GM18867 (cell line): ENCODE results near the gene KCNK5.

ENCODE experiments used
- ATAC-seq: cut with Tn5 transposase; IDR thresholded peaks from one replicate; pipeline ENCODE4 v1.9.1; 2021; ENCODE audit warnings: mild to moderate bottlenecking, moderate library complexity; ENCODE audit not compliant: unreplicated experiment

KCNK5 gene

GRCh38 chr6:39199231-39199940 lies 29.9 kb downstream of the KCNK5 start:
- ATAC-seq: no peak

- no peak for ATAC-seq
Observed at GRCh38 chr6:39198528-39198927, 30.7 kb downstream of the KCNK5 start.

- ATAC-seq: no peak
Observed at GRCh38 chr6:39197922-39198500, 31.3 kb downstream of the KCNK5 start.

GRCh38 chr6:39197521-39197920 lies 31.8 kb downstream of the KCNK5 start:
- ATAC-seq: no peak

GRCh38 chr6:39196673-39197091 lies 32.6 kb downstream of the KCNK5 start:
- no peak for ATAC-seq

GRCh38 chr6:39195792-39196385 lies 33.4 kb downstream of the KCNK5 start:
- ATAC-seq: no peak

GRCh38 chr6:39194466-39194865 lies 34.8 kb downstream of the KCNK5 start:
- no peak for ATAC-seq

GRCh38 chr6:39193201-39193791 lies 36.0 kb downstream of the KCNK5 start:
- ATAC-seq: no peak

- no peak for ATAC-seq
Observed at GRCh38 chr6:39192736-39193135, 36.5 kb downstream of the KCNK5 start.

GRCh38 chr6:39191236-39191930 lies 37.9 kb downstream of the KCNK5 start:
- ATAC-seq: no peak

- ATAC-seq: no peak
Observed at GRCh38 chr6:39190545-39191235, 38.6 kb downstream of the KCNK5 start.

- no peak for ATAC-seq
Observed at GRCh38 chr6:39189915-39190544, 39.2 kb downstream of the KCNK5 start.

GRCh38 chr6:39189131-39189530 lies 40.1 kb downstream of the KCNK5 start:
- no peak for ATAC-seq

GRCh38 chr6:39188571-39188970 lies 40.7 kb downstream of the KCNK5 start:
- no peak for ATAC-seq

GRCh38 chr6:39188098-39188450 lies 41.2 kb downstream of the KCNK5 start:
- no peak for ATAC-seq

- ATAC-seq: no peak
Observed at GRCh38 chr6:39184906-39185580, 44.2 kb downstream of the KCNK5 start.

GRCh38 chr6:39182604-39183003 lies 46.7 kb downstream of the KCNK5 start:
- ATAC-seq: no peak

GRCh38 chr6:39181826-39182225 lies 47.4 kb downstream of the KCNK5 start:
- ATAC-seq: no peak

- ATAC-seq: no peak
Observed at GRCh38 chr6:39181333-39181732, 47.9 kb downstream of the KCNK5 start.

- ATAC-seq: no peak
Observed at GRCh38 chr6:39178804-39179203, 50.5 kb downstream of the KCNK5 start.
